Skeletal muscle satellite cell (primary cell): ENCODE results near the gene CLCN7.

Source experiments
- H3K27me3 ChIP-seq: 2 replicates; pipeline ENCODE4 v1.7.0; 2013; ENCODE audit warnings: low read length; ENCODE audit not compliant: control insufficient read depth, insufficient read depth
- H3K36me3 ChIP-seq: 2 replicates; pipeline ENCODE4 v1.7.0; 2013; ENCODE audit warnings: mild to moderate bottlenecking, control low read depth, low read length; ENCODE audit not compliant: insufficient read depth
- H3K4me1 ChIP-seq: 2 replicates; pipeline ENCODE4 v1.7.0; 2013; ENCODE audit warnings: low read length; ENCODE audit not compliant: control insufficient read depth, insufficient read depth
- H3K4me2 ChIP-seq: 2 replicates; pipeline ENCODE4 v1.7.0; 2013; ENCODE audit warnings: mild to moderate bottlenecking, low read length
- H3K4me3 ChIP-seq: 2 replicates; pipeline ENCODE4 v1.7.0; 2013; ENCODE audit warnings: low read length
- H3K9ac ChIP-seq: 2 replicates; pipeline ENCODE4 v1.7.0; 2013; ENCODE audit warnings: mild to moderate bottlenecking, low read depth, low read length, moderate library complexity
- H3K9me3 ChIP-seq: replicated peaks from 2 replicates; pipeline ENCODE4 v1.7.0; 2013; ENCODE audit warnings: mild to moderate bottlenecking, control low read depth, low read length

Gene CLCN7

GRCh38 chr16:1500465-1501150 lies 25.8 kb upstream of the CLCN7 start:
- no peaks in the 10 kb centered on the region for H3K4me1 ChIP-seq
- H3K36me3 ChIP-seq = peaks cover 44% of the 10 kb centered on the region

GRCh38 chr16:1499756-1500464 lies 25.1 kb upstream of the CLCN7 start:
- H3K9ac ChIP-seq = no peak overlapping the region
- H3K27me3 ChIP-seq = no peaks in the 10 kb centered on the region
- no peaks in the 10 kb centered on the region for H3K9me3 ChIP-seq
- peaks cover 51% of the 10 kb centered on the region for H3K36me3 ChIP-seq
- peaks cover 5% of the 10 kb centered on the region for H3K4me1 ChIP-seq
- H3K4me2 ChIP-seq = no peak overlapping the region
- H3K4me3 ChIP-seq = no peak overlapping the region

More at GRCh38 chr16:1500465-1501150, 25.8 kb upstream of the CLCN7 start:
- H3K4me2 ChIP-seq = no peak overlapping the region
- H3K9ac ChIP-seq = no peak overlapping the region
- H3K4me3 ChIP-seq = no peak overlapping the region
- no peaks in the 10 kb centered on the region for H3K9me3 ChIP-seq
- H3K27me3 ChIP-seq = no peaks in the 10 kb centered on the region

GRCh38 chr16:1498899-1499676 lies 24.3 kb upstream of the CLCN7 start:
- Histone ChIP-seq H3K4me2 (no peak overlapping the region), H3K36me3 (peaks cover 52% of the 10 kb centered on the region), H3K9ac (no peak overlapping the region), H3K9me3 (no peaks in the 10 kb centered on the region), H3K4me1 (peaks cover 13% of the 10 kb centered on the region), H3K4me3 (no peak overlapping the region), H3K27me3 (no peaks in the 10 kb centered on the region)

- Histone ChIP-seq H3K27me3 (no peaks in the 10 kb centered on the region), H3K9ac (no peak overlapping the region), H3K4me1 (peaks cover 20% of the 10 kb centered on the region), H3K9me3 (no peaks in the 10 kb centered on the region), H3K4me2 (no peak overlapping the region), H3K4me3 (no peak overlapping the region), H3K36me3 (peaks cover 42% of the 10 kb centered on the region)
Measured at GRCh38 chr16:1497014-1497598, 22.3 kb upstream of the CLCN7 start.

- H3K9me3 ChIP-seq = no peaks in the 10 kb centered on the region
- H3K9ac ChIP-seq = no peak overlapping the region
- no peak overlapping the region for H3K4me2 ChIP-seq
- H3K36me3 ChIP-seq = peaks cover 36% of the 10 kb centered on the region
- H3K27me3 ChIP-seq = no peaks in the 10 kb centered on the region
- peaks cover 20% of the 10 kb centered on the region for H3K4me1 ChIP-seq
- H3K4me3 ChIP-seq = no peak overlapping the region
Measured at GRCh38 chr16:1496464-1496863, 21.6 kb upstream of the CLCN7 start.

GRCh38 chr16:1495889-1496262 lies 21.0 kb upstream of the CLCN7 start:
- Histone ChIP-seq H3K4me2 (no peak overlapping the region), H3K9ac (no peak overlapping the region), H3K27me3 (no peaks in the 10 kb centered on the region), H3K36me3 (peaks cover 33% of the 10 kb centered on the region), H3K4me3 (no peak overlapping the region), H3K9me3 (no peaks in the 10 kb centered on the region), H3K4me1 (peaks cover 20% of the 10 kb centered on the region)

GRCh38 chr16:1495211-1495888 lies 20.5 kb upstream of the CLCN7 start:
- Histone ChIP-seq H3K9me3 (no peaks in the 10 kb centered on the region), H3K36me3 (peaks cover 33% of the 10 kb centered on the region)

GRCh38 chr16:1494711-1495110 lies 19.9 kb upstream of the CLCN7 start:
- H3K4me3 ChIP-seq = peak overlapping the region; percentile 83
- H3K9me3 ChIP-seq = no peaks in the 10 kb centered on the region
- peaks cover 28% of the 10 kb centered on the region for H3K36me3 ChIP-seq
- no peaks in the 10 kb centered on the region for H3K27me3 ChIP-seq
- H3K9ac ChIP-seq = peak overlapping the region; percentile 92
- peaks cover 20% of the 10 kb centered on the region for H3K4me1 ChIP-seq
- peak overlapping the region; percentile 96 for H3K4me2 ChIP-seq

More at GRCh38 chr16:1495211-1495888, 20.5 kb upstream of the CLCN7 start:
- no peaks in the 10 kb centered on the region for H3K27me3 ChIP-seq
- H3K4me2 ChIP-seq = peak overlapping the region; percentile 96
- peak overlapping the region; percentile 83 for H3K4me3 ChIP-seq
- H3K9ac ChIP-seq = peak overlapping the region; percentile 92
- H3K4me1 ChIP-seq = peaks cover 20% of the 10 kb centered on the region

- Histone ChIP-seq H3K4me1 (peaks cover 20% of the 10 kb centered on the region), H3K4me2 (peak overlapping the region; percentile 96), H3K9ac (peak overlapping the region; percentile 92), H3K9me3 (no peaks in the 10 kb centered on the region), H3K27me3 (no peaks in the 10 kb centered on the region), H3K4me3 (peak overlapping the region; percentile 83), H3K36me3 (peaks cover 28% of the 10 kb centered on the region)
Measured at GRCh38 chr16:1494129-1494640, 19.4 kb upstream of the CLCN7 start.

- peak overlapping the region; percentile 83 for H3K4me3 ChIP-seq
- H3K4me1 ChIP-seq = peaks cover 20% of the 10 kb centered on the region
- H3K27me3 ChIP-seq = no peaks in the 10 kb centered on the region
- no peaks in the 10 kb centered on the region for H3K9me3 ChIP-seq
- H3K9ac ChIP-seq = peak overlapping the region; percentile 92
- H3K4me2 ChIP-seq = peak overlapping the region; percentile 96
- H3K36me3 ChIP-seq = peaks cover 28% of the 10 kb centered on the region
Measured at GRCh38 chr16:1493746-1494094, 18.9 kb upstream of the CLCN7 start.
